GM18873 (cell line): ENCODE data around the gene MKNK1.

Experiments used
- ATAC-seq: cut with Tn5 transposase; IDR thresholded peaks from one replicate; pipeline ENCODE4 v1.9.1; 2021; ENCODE audit warnings: mild to moderate bottlenecking, moderate library complexity, moderate number of reproducible peaks; ENCODE audit not compliant: unreplicated experiment, low FRiP score

Gene MKNK1

GRCh38 chr1:46545784-46546183 is 58.3 kb downstream of the MKNK1 start:
- no peak for ATAC-seq

- no peak for ATAC-seq
Measured at GRCh38 chr1:46544561-46545240, 59.4 kb downstream of the MKNK1 start.

- no peak for ATAC-seq
Measured at GRCh38 chr1:46543761-46544560, 60.1 kb downstream of the MKNK1 start.

DNA sequence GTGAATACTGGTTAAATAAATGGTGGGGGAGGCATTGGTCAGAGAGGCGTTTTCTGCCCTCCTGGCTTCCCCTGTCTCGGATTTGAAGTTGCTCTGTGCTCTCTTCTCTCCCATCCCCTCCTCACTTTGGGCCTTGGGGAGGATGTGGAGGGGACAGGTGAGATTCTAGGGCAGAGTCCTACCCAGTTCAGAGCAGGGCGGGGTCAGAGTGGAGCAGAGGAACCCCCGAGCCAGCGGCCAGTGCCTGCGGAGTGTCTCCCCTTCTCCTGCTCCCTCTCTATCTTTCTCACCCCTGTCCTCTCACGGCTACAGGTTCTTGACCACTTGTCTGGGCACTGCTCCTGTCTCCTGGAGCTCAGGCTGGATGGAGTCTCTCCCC is 60.7 kb downstream of the MKNK1 start:
- ATAC-seq, result no peak

GRCh38 chr1:46539972-46540371 is 64.1 kb downstream of the MKNK1 start:
- no peak for ATAC-seq

DNA sequence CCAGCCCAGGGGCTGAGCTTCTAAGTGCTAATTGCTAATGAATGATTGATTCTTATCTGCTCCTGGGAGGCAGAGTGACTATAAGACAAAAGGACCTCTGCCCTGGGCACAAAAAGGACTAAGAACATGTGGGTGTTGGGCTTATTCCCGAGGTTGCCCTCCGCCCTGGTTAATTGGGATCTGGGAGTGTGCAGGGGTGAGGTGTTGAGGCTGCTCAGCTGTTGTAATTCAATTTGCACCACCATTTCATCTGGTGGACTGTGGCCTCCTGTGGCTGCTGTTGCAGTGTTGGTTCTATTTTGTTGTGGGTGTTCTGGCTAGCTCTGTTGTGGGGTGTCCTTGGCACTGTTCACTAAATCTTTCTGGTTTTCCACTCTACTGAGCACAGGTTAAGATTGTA is 65.9 kb downstream of the MKNK1 start:
- ATAC-seq, result no peak

DNA sequence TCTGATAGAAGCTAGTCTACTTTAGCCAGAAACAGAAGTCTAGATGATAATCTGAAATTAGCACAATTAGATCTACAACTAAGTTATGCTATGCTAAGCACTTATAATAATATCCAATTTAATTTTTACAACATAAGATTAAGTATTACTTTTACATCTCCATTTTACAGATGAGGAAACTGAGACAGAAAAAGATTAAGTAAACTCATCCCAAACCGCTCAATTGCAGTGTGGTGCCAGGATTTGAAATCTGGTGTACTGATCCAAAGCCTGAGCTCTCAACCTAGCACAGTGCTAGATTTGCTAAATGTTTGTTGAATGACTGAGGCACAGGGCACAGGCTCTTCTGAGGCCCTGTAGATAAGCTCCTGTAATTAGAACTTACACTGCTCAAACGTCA is 66.4 kb downstream of the MKNK1 start:
- ATAC-seq, result no peak

GRCh38 chr1:46536527-46536926 is 67.5 kb downstream of the MKNK1 start:
- no peak for ATAC-seq

DNA sequence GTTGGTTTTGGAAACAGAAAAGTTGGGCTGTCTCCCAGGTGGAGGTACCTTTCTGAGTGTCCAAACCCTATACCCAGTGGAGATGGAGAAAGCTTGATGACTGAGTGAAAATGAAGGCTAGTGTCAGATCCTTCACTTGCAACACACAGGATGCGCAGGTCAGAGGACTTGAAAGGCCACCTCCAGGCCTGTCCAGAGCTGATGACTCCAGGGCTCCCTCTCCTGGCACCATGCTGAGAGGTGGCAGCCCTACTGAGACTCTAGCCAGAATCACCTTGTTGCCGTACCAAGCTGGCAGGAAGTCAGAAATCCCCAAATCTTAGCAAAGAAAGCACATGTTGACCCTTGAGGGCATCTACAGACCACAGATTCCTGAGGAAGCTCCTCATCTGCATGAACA is 69.0 kb downstream of the MKNK1 start:
- no peak for ATAC-seq

- no peak for ATAC-seq
Measured at GRCh38 chr1:46533179-46533864, 70.7 kb downstream of the MKNK1 start.

GRCh38 chr1:46532498-46533178 is 71.4 kb downstream of the MKNK1 start:
- ATAC-seq, result no peak

DNA sequence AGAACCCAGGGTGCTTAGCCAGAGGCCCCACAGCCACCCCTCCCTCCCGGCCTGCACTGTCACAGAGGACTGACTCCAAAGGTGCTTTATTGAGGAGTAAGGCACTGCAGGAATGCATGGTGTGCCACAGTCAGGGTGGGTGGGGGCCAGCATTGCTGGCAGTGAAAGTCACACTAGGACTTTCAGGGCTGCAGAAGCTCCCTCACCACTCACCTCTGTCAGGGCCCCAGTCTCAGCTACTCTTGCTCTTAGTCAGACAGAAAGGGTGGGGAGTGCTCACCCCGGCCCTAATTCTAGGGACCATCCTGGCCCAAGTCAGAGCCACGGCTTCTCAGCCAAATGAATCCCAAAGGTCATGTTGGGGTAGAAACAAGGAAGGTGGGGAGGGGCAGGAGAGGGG is 72.0 kb downstream of the MKNK1 start:
- no peak for ATAC-seq

DNA sequence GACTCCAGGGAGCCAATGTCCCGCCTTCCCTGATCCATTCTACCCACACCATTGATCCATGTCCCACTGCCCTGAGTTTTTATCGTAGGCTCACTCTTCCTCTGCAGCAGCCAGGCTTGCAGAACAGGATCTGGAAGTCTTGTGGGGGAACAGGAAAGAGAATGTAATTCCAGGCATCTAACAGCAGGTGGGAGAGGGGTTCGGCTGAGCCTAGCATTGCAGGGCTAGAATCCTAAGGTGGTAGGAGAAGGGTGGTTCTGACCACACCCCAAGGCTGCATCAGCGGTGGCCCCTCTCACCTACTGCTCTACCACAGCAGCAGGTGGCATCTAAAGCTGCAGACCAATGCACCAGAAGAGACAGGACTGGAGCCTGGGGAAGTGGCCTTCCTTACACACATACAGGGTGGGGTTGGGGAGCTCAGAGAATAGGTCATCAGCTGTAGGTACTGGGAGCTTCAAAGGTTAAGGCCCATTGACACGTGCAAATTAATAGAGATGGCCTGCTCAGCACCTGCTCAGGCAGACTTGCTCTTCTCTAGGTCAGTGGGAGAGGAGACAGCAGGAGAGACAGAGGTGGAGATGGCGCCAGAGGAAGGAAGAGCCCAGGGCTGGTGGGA is 73.2 kb downstream of the MKNK1 start:
- ATAC-seq, result no peak

DNA sequence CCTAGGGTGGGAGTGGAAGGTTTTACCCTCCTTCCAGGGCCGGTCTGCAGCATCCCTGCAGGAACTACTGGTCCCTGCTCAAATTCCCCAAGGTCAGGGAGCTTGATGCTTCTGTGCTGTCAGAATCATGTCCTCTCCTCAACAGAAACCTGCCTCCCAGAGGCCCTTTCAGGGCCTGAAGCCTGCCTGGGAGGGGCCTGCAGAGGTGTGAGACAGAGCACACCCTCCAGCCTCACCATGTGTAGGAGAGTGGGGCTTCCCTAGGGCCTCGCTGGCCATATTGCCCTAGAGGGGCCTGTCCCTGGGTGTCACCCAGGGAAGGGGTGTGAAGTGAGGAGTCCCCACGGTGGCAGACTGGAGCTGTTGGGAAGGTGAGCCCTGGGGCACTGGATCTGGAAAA is 73.8 kb downstream of the MKNK1 start:
- ATAC-seq, result no peak

DNA sequence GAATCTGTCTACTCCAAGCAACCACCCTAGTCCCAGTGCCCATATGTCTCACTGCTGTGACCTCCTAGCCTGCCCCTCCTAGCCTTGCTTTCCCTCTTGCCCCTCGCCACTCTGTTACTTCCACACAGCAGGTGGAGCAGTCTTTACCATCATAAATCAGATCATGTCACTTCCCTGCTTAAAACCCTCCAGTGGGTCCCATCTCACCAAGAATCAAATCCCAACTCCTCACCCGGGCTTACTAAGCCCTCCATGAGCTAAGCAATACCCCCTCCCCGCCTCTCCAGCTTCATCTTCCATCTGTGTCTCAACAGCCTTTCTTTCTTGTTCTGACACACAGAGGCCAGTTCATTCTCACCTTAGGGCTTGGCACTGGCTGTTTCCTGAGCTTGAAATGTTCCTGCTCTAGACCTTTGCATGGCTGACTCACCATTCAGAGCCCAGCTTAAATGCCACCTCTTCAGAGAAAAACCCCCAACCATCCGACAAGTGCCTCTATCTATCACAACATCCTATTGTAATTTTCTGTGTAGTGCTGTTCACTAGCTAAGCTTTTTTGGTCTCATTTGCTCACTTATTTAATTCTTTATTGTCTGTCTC is 74.9 kb downstream of the MKNK1 start:
- no peak for ATAC-seq

- ATAC-seq, result no peak
Measured at GRCh38 chr1:46528297-46528955, 75.6 kb downstream of the MKNK1 start.

DNA sequence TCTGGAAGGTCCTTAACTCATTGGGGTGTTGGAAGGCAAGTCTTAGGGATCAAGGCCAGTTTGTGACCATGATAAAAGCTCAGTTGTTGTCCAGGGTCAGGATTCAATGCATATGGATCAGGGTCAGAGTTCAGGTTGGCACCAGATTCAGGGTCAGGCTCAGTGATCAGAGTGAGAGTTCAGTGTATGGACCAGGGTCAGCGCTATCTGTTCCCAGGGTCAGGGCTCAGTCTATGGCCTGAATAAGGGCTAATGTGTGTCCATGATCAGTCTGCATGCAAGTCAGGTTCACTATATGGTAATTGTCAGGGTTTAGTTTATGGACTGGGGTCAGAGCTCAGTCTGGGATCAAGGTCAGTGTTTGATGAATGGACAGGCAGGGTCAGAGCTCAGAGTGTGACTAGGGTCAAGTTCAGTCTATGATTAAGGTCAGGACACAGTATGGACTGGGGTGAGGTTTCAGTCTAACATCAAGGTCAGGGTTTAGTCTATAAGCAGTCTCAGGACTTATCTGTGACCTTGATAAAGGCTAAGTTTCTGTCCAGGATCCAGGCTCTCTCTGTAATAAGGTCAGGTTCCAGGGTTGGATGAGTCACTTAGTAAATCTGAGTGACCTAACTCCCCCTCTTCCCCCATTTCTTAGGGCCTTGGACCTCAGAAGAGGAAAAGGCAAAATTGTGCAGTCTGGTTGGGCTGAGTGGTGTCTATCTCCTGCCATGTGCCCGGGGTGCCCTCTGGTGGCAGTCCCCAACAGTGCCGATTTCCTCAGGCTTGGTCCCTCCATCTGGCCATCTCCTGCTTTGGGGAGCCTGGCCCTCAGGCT is 76.4 kb downstream of the MKNK1 start:
- ATAC-seq, result no peak

- no peak for ATAC-seq
Measured at GRCh38 chr1:46526691-46527291, 77.3 kb downstream of the MKNK1 start.
